Panc1 (cell line): ENCODE measurements around the gene SPEM2. TPM values are rescaled to one million over a fixed set of nuclear protein-coding genes. Genes with fewer than 3 reads are reported as not detected.

Experiments used
- ATAC-seq: fragments of 200-7000 bp; cut with Tn5 transposase; 2 replicates; pipeline ENCODE4 v1.9.1; 2020; ENCODE audit warnings: mild to moderate bottlenecking, moderate library complexity
- BruUV-seq: library from RNA; stranded (reverse); fragments of 400-500 nt; replicated peaks from 2 replicates; lab custom pipeline; 2021; lab: Mats Ljungman, UMichigan
- CTCF ChIA-PET: fragments of 300-600 bp; sonication (Branson Sonifier 250); formaldehyde crosslinking; loops from one replicate; lab custom pipeline; 2022; ENCODE audit warnings: antibody characterized with exemption; lab: Charles Lee
- POLR2A ChIA-PET: fragments of 300-600 bp; sonication (Branson Sonifier 250); formaldehyde crosslinking; loops from one replicate; lab custom pipeline; 2022; ENCODE audit warnings: antibody characterized with exemption; lab: Charles Lee
- DNase-seq: peaks from one replicate; pipeline ENCODE4 v3.0.0-alpha.2; 2010; ENCODE audit warnings: low read depth, low spot score
- H3K27ac ChIP-seq: 2 replicates; pipeline ENCODE4 v1.5.1; 2011; ENCODE audit warnings: mild to moderate bottlenecking, low read length, inconsistent platforms
- H3K27me3 ChIP-seq: fragments of 200-500 bp; sonication (Bioruptor generic); 2 replicates; pipeline ENCODE4 v1.6.0; 2014; ENCODE audit warnings: low read length, inconsistent platforms; ENCODE audit not compliant: control insufficient read depth, insufficient read depth
- H3K36me3 ChIP-seq: fragments of 200-500 bp; sonication (Bioruptor generic); 2 replicates; pipeline ENCODE4 v1.5.1; 2014; ENCODE audit warnings: inconsistent platforms, mild to moderate bottlenecking, low read length, moderate library complexity; ENCODE audit not compliant: control insufficient read depth, insufficient read depth
- H3K4me1 ChIP-seq: 2 replicates; pipeline ENCODE4 v1.5.1; 2011; ENCODE audit warnings: inconsistent platforms, mild to moderate bottlenecking, low read length, moderate library complexity; ENCODE audit not compliant: control insufficient read depth, insufficient read depth
- H3K4me3 ChIP-seq, 2 experiments: 2 replicates each; pipeline ENCODE4 v1.5.1; 2011 to 2012; ENCODE audit warnings: low read depth in 2 of 2, low read length in 2 of 2, mild to moderate bottlenecking in 2 of 2, inconsistent platforms in 1 of 2, moderate library complexity in 1 of 2
- H3K9me3 ChIP-seq: fragments of 200-500 bp; sonication (Bioruptor generic); 2 replicates; pipeline ENCODE4 v1.5.1; 2014; ENCODE audit warnings: low read depth, mild to moderate bottlenecking, inconsistent platforms, low read length, moderate library complexity; ENCODE audit not compliant: control insufficient read depth, insufficient read depth
- CTCF ChIP-seq: fragments of 450-650 bp; IDR thresholded peaks from 2 replicates; pipeline ENCODE4 v1.5.1; 2017; ENCODE audit warnings: mild to moderate bottlenecking
- POLR2AphosphoS5 ChIP-seq: IDR thresholded peaks from 2 replicates; pipeline ENCODE4 v1.6.1; 2012; ENCODE audit warnings: mild to moderate bottlenecking, low read depth, low read length, moderate library complexity
- REST ChIP-seq, 2 experiments: IDR thresholded peaks; 2 replicates each; pipeline ENCODE4 v1.6.1; 2011 to 2012; ENCODE audit warnings: low read depth in 2 of 2, control low read depth in 1 of 2, low read length in 1 of 2, mild to moderate bottlenecking in 1 of 2, moderate library complexity in 1 of 2; ENCODE audit not compliant: insufficient read depth in 1 of 2
- SIN3A ChIP-seq: IDR thresholded peaks from 2 replicates; pipeline ENCODE4 v1.6.1; 2012; ENCODE audit warnings: low read depth, mild to moderate bottlenecking, low read length, moderate library complexity, borderline replicate concordance; ENCODE audit not compliant: insufficient read depth
- TCF7L2 ChIP-seq: IDR thresholded peaks from 2 replicates; pipeline ENCODE4 v1.6.1; 2011; ENCODE audit warnings: mild to moderate bottlenecking, low read depth, low read length, inconsistent platforms
- in situ Hi-C: cut with HindIII; loops from 2 replicates; pipeline ENCODE4 v1.10.0; 2016; ENCODE audit warnings: low sequenced_read_pairs, low pct_unique_long_range_greater_than_20kb
- intact Hi-C: fragments of 100-400 bp; cut with micrococcal nuclease; formaldehyde crosslinking; loops from one replicate; pipeline ENCODE4 v1.10.0; 2022; ENCODE audit not compliant: unreplicated experiment
- total RNA-seq: library from RNA; stranded (reverse); gene quantifications from one replicate; pipeline ENCODE4 v1.2.1, GENCODE V29; 2021; ENCODE audit not compliant: unreplicated experiment

SPEM2 gene
- total RNA-seq, 1 experiment from 2014 or later = not detected

- intact Hi-C loops = no loop called here
- CTCF ChIA-PET = no interaction called here
Observed at GRCh38 chr17:7463372-7463846, 38.0 kb downstream of the SPEM2 start.

GRCh38 chr17:7464081-7464480, 38.7 kb downstream of the SPEM2 start:
- no peak for DNase-seq
- in situ Hi-C loops = no loop called here
- no peaks in the 10 kb centered on the region for H3K9me3 ChIP-seq
- no peaks in the 10 kb centered on the region for H3K27me3 ChIP-seq
- TF ChIP-seq TCF7L2 (no peak), REST (IDR thresholded peaks at IDR 0.05; ENCODE audit: insufficient read depth in 1 of 2, low read depth in 2 of 2, low read length in 1 of 2) (no peak), SIN3A (no peak), CTCF (no peak), POLR2AphosphoS5 (no peak)
- no peak overlapping the region for H3K27ac ChIP-seq
- no TSS peak for BruUV-seq
- no peak overlapping the region for H3K4me3 ChIP-seq
- H3K36me3 ChIP-seq = no peaks in the 10 kb centered on the region
- POLR2A ChIA-PET = no interaction called here
- CTCF ChIA-PET = no interaction called here
- intact Hi-C loops = no loop called here
- peaks cover 18% of the 10 kb centered on the region for H3K4me1 ChIP-seq
- ATAC-seq = no peak

More at GRCh38 chr17:7463372-7463846, 38.0 kb downstream of the SPEM2 start:
- Histone ChIP-seq H3K27ac (no peak overlapping the region), H3K4me1 (peaks cover 13% of the 10 kb centered on the region), H3K4me3 (no peak overlapping the region), H3K36me3 (no peaks in the 10 kb centered on the region), H3K27me3 (no peaks in the 10 kb centered on the region), H3K9me3 (no peaks in the 10 kb centered on the region)
- DNase-seq (no peak), ATAC-seq (no peak)
- POLR2A ChIA-PET = no interaction called here
- no TSS peak for BruUV-seq
- in situ Hi-C loops = no loop called here
- TF ChIP-seq TCF7L2 (no peak), SIN3A (no peak), REST (IDR thresholded peaks at IDR 0.05; ENCODE audit: insufficient read depth in 1 of 2, low read depth in 2 of 2, low read length in 1 of 2) (no peak), POLR2AphosphoS5 (no peak), CTCF (no peak)
